Liver (tissue), 9 donors: ENCODE results near the gene APOL3. TPM values are rescaled to one million over a fixed set of nuclear protein-coding genes. Genes with fewer than 3 reads are reported as not detected.

Experiments
- DNase-seq: peaks from one replicate; pipeline ENCODE4 v3.0.0-alpha.2; 2017; ENCODE audit warnings: low spot score
- H3K27ac ChIP-seq, 2 donors: one replicate each; pipeline ENCODE4 v1.7.0; 2013; ENCODE audit warnings: inconsistent platforms in 2 of 2, low read length in 2 of 2, control low read depth in 1 of 2, low read depth in 1 of 2, mild to moderate bottlenecking in 1 of 2
- H3K27me3 ChIP-seq, 4 donors: one replicate each; pipeline versions ENCODE4 v1.6.1 to v1.7.0; 2013; ENCODE audit warnings: low read length in 3 of 4, inconsistent platforms in 1 of 4, mild to moderate bottlenecking in 1 of 4, moderate library complexity in 1 of 4; ENCODE audit not compliant: control insufficient read depth in 4 of 4, insufficient read depth in 4 of 4
- H3K36me3 ChIP-seq, 4 donors: one replicate each; pipeline versions ENCODE4 v1.6.1 to v1.7.0; 2013; ENCODE audit warnings: low read length in 3 of 4, mild to moderate bottlenecking in 3 of 4, low read depth in 1 of 4, moderate library complexity in 1 of 4; ENCODE audit not compliant: control insufficient read depth in 4 of 4, insufficient read depth in 3 of 4
- H3K4me1 ChIP-seq, 4 donors: one replicate each; pipeline versions ENCODE4 v1.6.1 to v1.7.0; 2013; ENCODE audit warnings: low read length in 3 of 4, mild to moderate bottlenecking in 3 of 4, moderate library complexity in 1 of 4; ENCODE audit not compliant: control insufficient read depth in 4 of 4, insufficient read depth in 4 of 4
- H3K4me3 ChIP-seq, 3 donors: one replicate each; pipeline versions ENCODE4 v1.6.1 to v1.7.0; 2013; ENCODE audit warnings: low read length in 3 of 3, control low read depth in 1 of 3, low read depth in 1 of 3, mild to moderate bottlenecking in 1 of 3
- H3K9ac ChIP-seq, 2 donors: one replicate each; pipeline ENCODE4 v1.7.0; 2013; ENCODE audit warnings: low read length in 2 of 2, mild to moderate bottlenecking in 2 of 2, moderate library complexity in 2 of 2, control low read depth in 1 of 2, low read depth in 1 of 2
- H3K9me3 ChIP-seq, 4 donors: one replicate each; pipeline versions ENCODE4 v1.6.1 to v1.7.0; 2013; ENCODE audit warnings: low read length in 3 of 4; ENCODE audit not compliant: control insufficient read depth in 4 of 4
- EGR1 ChIP-seq, 2 donors: IDR thresholded peaks; 2 replicates each; pipeline ENCODE4 v1.6.1; 2016 to 2018; ENCODE audit warnings: antibody characterized with exemption in 2 of 2, low read depth in 2 of 2
- FOXA1 ChIP-seq: IDR thresholded peaks from 2 replicates; pipeline ENCODE4 v1.6.1; 2016; ENCODE audit warnings: antibody characterized with exemption
- FOXA2 ChIP-seq: IDR thresholded peaks from 2 replicates; pipeline ENCODE4 v1.6.1; 2016; ENCODE audit warnings: antibody characterized with exemption
- GABPA ChIP-seq, 2 donors: IDR thresholded peaks in 1 of 2; conservative IDR thresholded peaks in 1 of 2; 2 replicates each; pipeline ENCODE4 v1.6.1; 2016; ENCODE audit warnings: antibody characterized with exemption in 2 of 2, mild to moderate bottlenecking in 1 of 2, moderate library complexity in 1 of 2
- HNF4A ChIP-seq, 2 donors: conservative IDR thresholded peaks; 2 replicates each; pipeline ENCODE4 v1.6.1; 2016; ENCODE audit warnings: antibody characterized with exemption in 2 of 2, mild to moderate bottlenecking in 2 of 2
- HNF4G ChIP-seq: IDR thresholded peaks from 2 replicates; pipeline ENCODE4 v1.6.1; 2016; ENCODE audit warnings: antibody characterized with exemption
- JUND ChIP-seq, 2 donors: IDR thresholded peaks; 2 replicates each; pipeline ENCODE4 v1.6.1; 2016; ENCODE audit warnings: antibody characterized with exemption in 2 of 2
- RAD21 ChIP-seq, 2 donors: IDR thresholded peaks; 2 replicates each; pipeline ENCODE4 v1.6.1; 2016; ENCODE audit warnings: antibody characterized with exemption in 2 of 2, mild to moderate bottlenecking in 2 of 2
- RXRA ChIP-seq, 2 donors: IDR thresholded peaks; 2 replicates each; pipeline ENCODE4 v1.6.1; 2017 to 2018; ENCODE audit warnings: antibody characterized with exemption in 2 of 2, mild to moderate bottlenecking in 1 of 2
- SP1 ChIP-seq: IDR thresholded peaks from 2 replicates; pipeline ENCODE4 v1.6.1; 2018; ENCODE audit warnings: antibody characterized with exemption, mild to moderate bottlenecking
- TAF1 ChIP-seq: conservative IDR thresholded peaks from 2 replicates; pipeline ENCODE4 v1.6.1; 2016; ENCODE audit warnings: antibody characterized with exemption, mild to moderate bottlenecking
- YY1 ChIP-seq: IDR thresholded peaks from 2 replicates; pipeline ENCODE4 v1.6.1; 2016; ENCODE audit warnings: antibody characterized with exemption, mild to moderate bottlenecking
- WGBS: extraction: QIAGEN DNeasy Blood & Tissue Kit; methylation state at CpG from one replicate; pipeline ENCODE4 v1.1.7; 2013; 5-methylcytosine and 5-hydroxymethylcytosine counted together
- polyA plus RNA-seq, 2 donors: library from polyadenylated mRNA; stranded (reverse) in 1 of 2; unstranded in 1 of 2; fragments of 200-250 nt in 1 of 2; fragments of >200 nt in 1 of 2; fragmentation: Nextera tagmentation in 1 of 2; extraction: Ambion mirVana in 1 of 2; gene quantifications; one replicate each; pipeline versions ENCODE4 v1.2.1 to v1.2.3, GENCODE V29; 2013 to 2015
- total RNA-seq, 2 donors: library from RNA; depleted of rRNA; stranded (reverse); fragments of >200 nt; gene quantifications; one replicate each; pipeline ENCODE4 v1.2.3, GENCODE V29; 2014
- TF ChIP-seq, protein P1 (sequence below): IDR thresholded peaks from 2 replicates; pipeline ENCODE4 v1.6.1; 2016; ENCODE audit warnings: antibody characterized with exemption
- TF ChIP-seq, protein P2 (sequence below): IDR thresholded peaks from 2 replicates; pipeline ENCODE4 v1.6.1; 2016; ENCODE audit warnings: antibody characterized with exemption
- TF ChIP-seq, protein P3 (sequence below): fragments of 150-350 bp; IDR thresholded peaks from 2 replicates; pipeline ENCODE4 v1.5.1; 2017; ENCODE audit warnings: improper control_type of control experiment, low read depth, low read length; ENCODE audit not compliant: missing input control
- TF ChIP-seq, protein P4 (sequence below): IDR thresholded peaks from 2 replicates; pipeline ENCODE4 v1.6.1; 2016; ENCODE audit warnings: antibody characterized with exemption
- TF ChIP-seq, protein P5 (sequence below): IDR thresholded peaks from 2 replicates; pipeline ENCODE4 v1.6.1; 2016; ENCODE audit warnings: antibody characterized with exemption, mild to moderate bottlenecking
- donor health status: healthy.
- donor health status: healthy.
- donor health status: healthy.
- donor health status: healthy.
- donor health status: healthy.

APOL3 gene
- total and polyA plus RNA-seq, 4 donors = 7.2 to 34.5 (median 11.8) TPM

DNA sequence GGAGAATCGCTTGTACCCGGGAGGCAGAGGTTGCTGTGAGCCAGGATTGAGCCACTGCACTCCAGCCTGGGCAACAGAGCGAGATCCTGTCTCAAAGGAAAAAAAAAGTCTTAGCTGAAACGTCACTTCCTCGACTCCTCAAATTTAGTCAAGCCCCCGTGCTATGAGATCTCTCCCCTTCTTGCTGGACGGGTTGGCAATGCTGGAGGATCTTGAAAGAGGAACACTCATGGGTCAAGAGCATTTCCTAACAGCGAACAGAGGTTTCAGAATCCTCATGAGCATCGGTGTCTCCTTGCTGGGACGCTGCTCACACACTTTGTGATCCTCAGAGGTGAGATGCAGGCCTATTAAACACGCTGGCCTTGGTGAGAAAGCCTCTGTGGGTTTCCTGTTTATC is 35.9 kb downstream of the APOL3 start:
- Histone ChIP-seq H3K27me3 (no peaks in the 10 kb centered on the region), H3K9me3 (no peaks in the 10 kb centered on the region), H3K36me3 (no peaks in the 10 kb centered on the region), H3K4me1 (peaks cover 0 to 12% (median 2%) of the 10 kb centered on the region in 4 donors), H3K27ac (no peak overlapping the region), H3K9ac (no peak overlapping the region), H3K4me3 (no peak overlapping the region)
- 80% methylated on average over 11 of the region's 11 CpGs for WGBS
- TF ChIP-seq, protein P1, sequence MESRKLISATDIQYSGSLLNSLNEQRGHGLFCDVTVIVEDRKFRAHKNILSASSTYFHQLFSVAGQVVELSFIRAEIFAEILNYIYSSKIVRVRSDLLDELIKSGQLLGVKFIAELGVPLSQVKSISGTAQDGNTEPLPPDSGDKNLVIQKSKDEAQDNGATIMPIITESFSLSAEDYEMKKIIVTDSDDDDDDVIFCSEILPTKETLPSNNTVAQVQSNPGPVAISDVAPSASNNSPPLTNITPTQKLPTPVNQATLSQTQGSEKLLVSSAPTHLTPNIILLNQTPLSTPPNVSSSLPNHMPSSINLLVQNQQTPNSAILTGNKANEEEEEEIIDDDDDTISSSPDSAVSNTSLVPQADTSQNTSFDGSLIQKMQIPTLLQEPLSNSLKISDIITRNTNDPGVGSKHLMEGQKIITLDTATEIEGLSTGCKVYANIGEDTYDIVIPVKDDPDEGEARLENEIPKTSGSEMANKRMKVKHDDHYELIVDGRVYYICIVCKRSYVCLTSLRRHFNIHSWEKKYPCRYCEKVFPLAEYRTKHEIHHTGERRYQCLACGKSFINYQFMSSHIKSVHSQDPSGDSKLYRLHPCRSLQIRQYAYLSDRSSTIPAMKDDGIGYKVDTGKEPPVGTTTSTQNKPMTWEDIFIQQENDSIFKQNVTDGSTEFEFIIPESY = no peak
- TF ChIP-seq, protein P2, sequence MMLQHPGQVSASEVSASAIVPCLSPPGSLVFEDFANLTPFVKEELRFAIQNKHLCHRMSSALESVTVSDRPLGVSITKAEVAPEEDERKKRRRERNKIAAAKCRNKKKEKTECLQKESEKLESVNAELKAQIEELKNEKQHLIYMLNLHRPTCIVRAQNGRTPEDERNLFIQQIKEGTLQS = no peak
- TF ChIP-seq JUND (IDR thresholded peaks at IDR 0.05) = no peak
- TF ChIP-seq, protein P3, sequence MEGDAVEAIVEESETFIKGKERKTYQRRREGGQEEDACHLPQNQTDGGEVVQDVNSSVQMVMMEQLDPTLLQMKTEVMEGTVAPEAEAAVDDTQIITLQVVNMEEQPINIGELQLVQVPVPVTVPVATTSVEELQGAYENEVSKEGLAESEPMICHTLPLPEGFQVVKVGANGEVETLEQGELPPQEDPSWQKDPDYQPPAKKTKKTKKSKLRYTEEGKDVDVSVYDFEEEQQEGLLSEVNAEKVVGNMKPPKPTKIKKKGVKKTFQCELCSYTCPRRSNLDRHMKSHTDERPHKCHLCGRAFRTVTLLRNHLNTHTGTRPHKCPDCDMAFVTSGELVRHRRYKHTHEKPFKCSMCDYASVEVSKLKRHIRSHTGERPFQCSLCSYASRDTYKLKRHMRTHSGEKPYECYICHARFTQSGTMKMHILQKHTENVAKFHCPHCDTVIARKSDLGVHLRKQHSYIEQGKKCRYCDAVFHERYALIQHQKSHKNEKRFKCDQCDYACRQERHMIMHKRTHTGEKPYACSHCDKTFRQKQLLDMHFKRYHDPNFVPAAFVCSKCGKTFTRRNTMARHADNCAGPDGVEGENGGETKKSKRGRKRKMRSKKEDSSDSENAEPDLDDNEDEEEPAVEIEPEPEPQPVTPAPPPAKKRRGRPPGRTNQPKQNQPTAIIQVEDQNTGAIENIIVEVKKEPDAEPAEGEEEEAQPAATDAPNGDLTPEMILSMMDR = no peak
- TF ChIP-seq FOXA1 = no peak
- DNase-seq = no peak

DNA sequence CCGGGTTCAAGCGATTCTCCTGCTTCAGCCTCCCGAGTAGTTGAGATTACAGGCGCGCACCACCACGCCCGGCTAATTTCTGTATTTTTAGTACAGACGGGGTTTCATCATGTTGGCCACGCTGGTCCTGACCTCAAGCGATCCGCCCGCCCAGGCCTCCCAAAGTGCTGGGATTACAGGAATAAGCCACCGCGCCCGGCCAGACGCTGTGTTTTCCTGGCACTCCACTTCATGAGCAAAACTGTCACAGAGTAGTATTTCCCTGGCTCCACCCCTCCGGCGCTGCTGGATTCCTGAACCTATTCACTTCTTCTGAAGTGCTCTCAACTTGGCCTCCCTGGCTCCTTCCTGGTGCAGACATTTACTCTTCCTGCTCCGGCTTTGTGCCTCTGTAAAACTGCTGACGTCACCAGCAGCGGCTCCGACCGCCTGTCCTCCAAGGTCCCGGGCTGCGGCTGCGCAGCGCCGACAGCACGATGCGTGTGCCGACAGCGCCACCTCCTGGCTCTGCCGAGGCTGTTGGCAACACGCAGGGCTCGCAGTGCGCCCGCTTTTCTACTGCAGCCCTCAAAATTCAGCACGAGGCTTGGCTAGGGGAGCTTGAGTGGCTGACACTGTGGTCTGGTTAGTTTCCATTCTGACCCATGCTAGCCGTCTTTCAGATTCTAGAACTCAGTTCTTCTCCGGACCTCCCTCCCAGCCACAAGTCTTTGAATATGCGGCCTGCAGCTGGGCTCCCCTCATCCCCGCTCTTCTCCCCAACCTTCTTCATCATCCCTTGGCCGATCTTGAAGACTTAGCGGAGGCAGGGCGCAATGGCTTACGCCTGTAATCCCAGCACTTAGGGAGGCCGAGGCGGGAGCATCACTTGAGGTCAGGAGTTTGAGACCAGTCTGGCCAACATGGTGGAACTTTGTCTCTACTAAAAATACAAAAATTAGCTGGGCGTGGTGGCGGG is 36.6 kb downstream of the APOL3 start:
- peaks cover 0 to 12% (median 2%) of the 10 kb centered on the region in 4 donors for H3K4me1 ChIP-seq
- no peaks in the 10 kb centered on the region for H3K9me3 ChIP-seq
- peak overlapping the region; percentile 63 to 77 for H3K27ac ChIP-seq
- DNase-seq = peak; percentile 85
- H3K27me3 ChIP-seq = no peaks in the 10 kb centered on the region
- 26% methylated on average over 50 of the region's 50 CpGs for WGBS
- peak overlapping the region; percentile 2 to 64 for H3K9ac ChIP-seq
- H3K36me3 ChIP-seq = no peaks in the 10 kb centered on the region
- peak overlapping the region in 1 of 3 donors; percentile 35 for H3K4me3 ChIP-seq
- TF ChIP-seq YY1 (peak; percentile 89), RAD21 (IDR thresholded peaks at IDR 0.05) (peak; percentile 99), HNF4G (peak; percentile 30), FOXA1 (peak; percentile 11), FOXA2 (no peak), HNF4A (conservative IDR thresholded peaks at IDR 0.05) (peak; percentile 39 to 49), TAF1 (peak; percentile 53), EGR1 (IDR thresholded peaks at IDR 0.05; ENCODE audit: low read depth in 2 of 2) (peak in 1 of 2 donors; percentile 29), SP1 (peak; percentile 80), RXRA (IDR thresholded peaks at IDR 0.05) (peak; percentile 64 to 83), GABPA (IDR thresholded peaks at IDR 0.05 in 1 of 2, conservative IDR thresholded peaks at IDR 0.05 in 1 of 2) (peak in 1 of 2 donors; percentile 69)
- TF ChIP-seq, protein P3 = peak; percentile 97
- TF ChIP-seq, protein P4, sequence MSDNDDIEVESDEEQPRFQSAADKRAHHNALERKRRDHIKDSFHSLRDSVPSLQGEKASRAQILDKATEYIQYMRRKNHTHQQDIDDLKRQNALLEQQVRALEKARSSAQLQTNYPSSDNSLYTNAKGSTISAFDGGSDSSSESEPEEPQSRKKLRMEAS = peak; percentile 31
- TF ChIP-seq, protein P2 = peak; percentile 62
- TF ChIP-seq, protein P5, sequence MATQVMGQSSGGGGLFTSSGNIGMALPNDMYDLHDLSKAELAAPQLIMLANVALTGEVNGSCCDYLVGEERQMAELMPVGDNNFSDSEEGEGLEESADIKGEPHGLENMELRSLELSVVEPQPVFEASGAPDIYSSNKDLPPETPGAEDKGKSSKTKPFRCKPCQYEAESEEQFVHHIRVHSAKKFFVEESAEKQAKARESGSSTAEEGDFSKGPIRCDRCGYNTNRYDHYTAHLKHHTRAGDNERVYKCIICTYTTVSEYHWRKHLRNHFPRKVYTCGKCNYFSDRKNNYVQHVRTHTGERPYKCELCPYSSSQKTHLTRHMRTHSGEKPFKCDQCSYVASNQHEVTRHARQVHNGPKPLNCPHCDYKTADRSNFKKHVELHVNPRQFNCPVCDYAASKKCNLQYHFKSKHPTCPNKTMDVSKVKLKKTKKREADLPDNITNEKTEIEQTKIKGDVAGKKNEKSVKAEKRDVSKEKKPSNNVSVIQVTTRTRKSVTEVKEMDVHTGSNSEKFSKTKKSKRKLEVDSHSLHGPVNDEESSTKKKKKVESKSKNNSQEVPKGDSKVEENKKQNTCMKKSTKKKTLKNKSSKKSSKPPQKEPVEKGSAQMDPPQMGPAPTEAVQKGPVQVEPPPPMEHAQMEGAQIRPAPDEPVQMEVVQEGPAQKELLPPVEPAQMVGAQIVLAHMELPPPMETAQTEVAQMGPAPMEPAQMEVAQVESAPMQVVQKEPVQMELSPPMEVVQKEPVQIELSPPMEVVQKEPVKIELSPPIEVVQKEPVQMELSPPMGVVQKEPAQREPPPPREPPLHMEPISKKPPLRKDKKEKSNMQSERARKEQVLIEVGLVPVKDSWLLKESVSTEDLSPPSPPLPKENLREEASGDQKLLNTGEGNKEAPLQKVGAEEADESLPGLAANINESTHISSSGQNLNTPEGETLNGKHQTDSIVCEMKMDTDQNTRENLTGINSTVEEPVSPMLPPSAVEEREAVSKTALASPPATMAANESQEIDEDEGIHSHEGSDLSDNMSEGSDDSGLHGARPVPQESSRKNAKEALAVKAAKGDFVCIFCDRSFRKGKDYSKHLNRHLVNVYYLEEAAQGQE = peak; percentile 60
